Measurements from ENCODE around the gene IFI35.

Gene IFI35

GRCh38 chr17:43013296-43013695, 6.7 kb downstream of the IFI35 start:
- no peak for DNase-seq (ENCODE audit: low read depth)
- H3K4me3 ChIP-seq (ENCODE audit: control insufficient read depth, low read depth, low read length) = no peak overlapping the region
- TF ChIP-seq CTCF (IDR thresholded peaks at IDR 0.05; ENCODE audit: control insufficient read depth, insufficient read depth, low read depth, low read length, missing control alignments) = no peak

GRCh38 chr17:43014020-43014648, 7.5 kb downstream of the IFI35 start:
- TF ChIP-seq CTCF (IDR thresholded peaks at IDR 0.05; ENCODE audit: control insufficient read depth, insufficient read depth, low read depth, low read length, missing control alignments) = no peak
- no peak overlapping the region for H3K4me3 ChIP-seq (ENCODE audit: control insufficient read depth, low read depth, low read length)
- no peak for DNase-seq (ENCODE audit: low read depth)

- no peak for DNase-seq (ENCODE audit: low read depth)
- no peak for TF ChIP-seq CTCF (IDR thresholded peaks at IDR 0.05; ENCODE audit: control insufficient read depth, insufficient read depth, low read depth, low read length, missing control alignments)
- no peak overlapping the region for H3K4me3 ChIP-seq (ENCODE audit: control insufficient read depth, low read depth, low read length)
These were observed 8.3 kb downstream of the IFI35 start for GRCh38 chr17:43014649-43015542.

GRCh38 chr17:43015579-43015978, 9.0 kb downstream of the IFI35 start:
- DNase-seq (ENCODE audit: low read depth) = no peak
- TF ChIP-seq CTCF (IDR thresholded peaks at IDR 0.05; ENCODE audit: control insufficient read depth, insufficient read depth, low read depth, low read length, missing control alignments) = no peak
- H3K4me3 ChIP-seq (ENCODE audit: control insufficient read depth, low read depth, low read length) = no peak overlapping the region

GRCh38 chr17:43016216-43016615, 9.6 kb downstream of the IFI35 start:
- no peak for TF ChIP-seq CTCF (IDR thresholded peaks at IDR 0.05; ENCODE audit: control insufficient read depth, insufficient read depth, low read depth, low read length, missing control alignments)

GRCh38 chr17:43018008-43018853, 11.6 kb downstream of the IFI35 start:
- no peak for DNase-seq (ENCODE audit: low read depth)
- no peak for TF ChIP-seq CTCF (IDR thresholded peaks at IDR 0.05; ENCODE audit: control insufficient read depth, insufficient read depth, low read depth, low read length, missing control alignments)
- no peak overlapping the region for H3K4me3 ChIP-seq (ENCODE audit: control insufficient read depth, low read depth, low read length)

More at GRCh38 chr17:43016216-43016615, 9.6 kb downstream of the IFI35 start:
- no peak overlapping the region for H3K4me3 ChIP-seq (ENCODE audit: control insufficient read depth, low read depth, low read length)
- no peak for DNase-seq (ENCODE audit: low read depth)

Data from AG09309 (cell line).